A549 (cell line): ENCODE results near the gene HPGDS. TPM values are rescaled to one million over a fixed set of nuclear protein-coding genes. Genes with fewer than 3 reads are reported as not detected.

ENCODE experiments used
- ATAC-seq, 2 experiments: fragments of 200-7000 bp in 1 of 2; fragments of >200 bp in 1 of 2; cut with Nextera tagmentation in 1 of 2; cut with Tn5 transposase in 1 of 2; 3 replicates each; pipeline versions ENCODE4 v1.8.0 to v1.9.1; 2018 to 2020; ENCODE audit warnings: mild to moderate bottlenecking in 1 of 2, moderate library complexity in 1 of 2
- CTCF ChIA-PET: fragments of 300-600 bp; sonication (Branson Sonifier 250); formaldehyde crosslinking; extraction: SDS; loops from one replicate; lab custom pipeline; 2021; ENCODE audit warnings: antibody characterized with exemption, inconsistent platforms; lab: Yijun Ruan, JAX
- POLR2A ChIA-PET: fragments of 350-600 bp; formaldehyde crosslinking; extraction: SDS; loops from one replicate; lab custom pipeline; 2021; ENCODE audit warnings: antibody characterized with exemption, inconsistent platforms; lab: Yijun Ruan, JAX
- DNase-seq, 2 experiments: peaks; one replicate each; pipeline versions ENCODE4 v3.0.0 to v3.0.0-alpha.2; 2011 to 2016; ENCODE audit warnings: low read depth in 1 of 2, low spot score in 1 of 2
- FAIRE-seq: peaks from 2 replicates; lab custom pipeline; 2011; peaks lifted over from hg19 to GRCh38; lab: Jason Lieb, UNC
- H3K27ac ChIP-seq, 2 experiments: fragments of >200 bp; sonication (Bioruptor Twin); formaldehyde crosslinking; 3 replicates each; pipeline ENCODE4 v1.5.1; 2016 to 2017
- H3K4me1 ChIP-seq: fragments of >200 bp; sonication (Bioruptor Twin); formaldehyde crosslinking; 3 replicates; pipeline ENCODE4 v1.6.1; 2016
- H3K4me2 ChIP-seq: fragments of >200 bp; sonication (Bioruptor Twin); formaldehyde crosslinking; 3 replicates; pipeline ENCODE4 v1.6.1; 2016
- H3K4me3 ChIP-seq: fragments of >200 bp; sonication (Bioruptor Twin); formaldehyde crosslinking; 3 replicates; pipeline ENCODE4 v1.5.1; 2016
- H3K9me3 ChIP-seq: fragments of >200 bp; sonication (Bioruptor Twin); formaldehyde crosslinking; 3 replicates; pipeline ENCODE4 v1.6.1; 2016
- CBX8 ChIP-seq: fragments of 200-600 bp; sonication (generic); IDR thresholded peaks from 2 replicates; pipeline ENCODE4 v1.6.1; 2016
- CEBPB ChIP-seq, 2 experiments: fragments of >200 bp in 1 of 2; sonication (Bioruptor Twin) in 1 of 2; formaldehyde crosslinking in 1 of 2; IDR thresholded peaks; 2 replicates each; pipeline ENCODE4 v1.6.1; 2012 to 2016
- CHD2 ChIP-seq: fragments of 150-350 bp; IDR thresholded peaks from 2 replicates; pipeline ENCODE4 v1.6.1; 2014; ENCODE audit warnings: low read length; ENCODE audit not compliant: partially characterized antibody
- CHD4 ChIP-seq: fragments of 200-600 bp; sonication (generic); IDR thresholded peaks from 2 replicates; pipeline ENCODE4 v1.6.1; 2016; ENCODE audit warnings: antibody characterized with exemption, mild to moderate bottlenecking, borderline replicate concordance
- EHF ChIP-seq: fragments of 250-450 bp; sonication (Bioruptor Pico); IDR thresholded peaks from 2 replicates; pipeline ENCODE4 v1.5.0; 2020; ENCODE audit warnings: mild to moderate bottlenecking
- ESRRA ChIP-seq: fragments of 150-350 bp; IDR thresholded peaks from 2 replicates; pipeline ENCODE4 v1.6.1; 2014; ENCODE audit warnings: mild to moderate bottlenecking, low read length, borderline replicate concordance
- FOSL2 ChIP-seq, 2 experiments: fragments of 450-650 bp in 1 of 2; fragments of >200 bp in 1 of 2; sonication (Bioruptor Twin) in 1 of 2; formaldehyde crosslinking; IDR thresholded peaks; 2 replicates each; pipeline versions ENCODE4 v1.5.0 to v1.6.1; 2016 to 2020; ENCODE audit warnings: mild to moderate bottlenecking in 1 of 2, moderate library complexity in 1 of 2
- HOXA7 ChIP-seq: fragments of 250-450 bp; sonication (Bioruptor Pico); IDR thresholded peaks from 2 replicates; pipeline ENCODE4 v1.5.0; 2020; ENCODE audit warnings: mild to moderate bottlenecking, moderate library complexity
- HOXB13 ChIP-seq: fragments of 250-450 bp; sonication (Bioruptor Pico); IDR thresholded peaks from 2 replicates; pipeline ENCODE4 v1.5.0; 2020; ENCODE audit warnings: low read depth, mild to moderate bottlenecking, moderate library complexity
- HOXB5 ChIP-seq: fragments of 250-450 bp; sonication (Bioruptor Pico); IDR thresholded peaks from 2 replicates; pipeline ENCODE4 v1.5.0; 2020; ENCODE audit warnings: mild to moderate bottlenecking, moderate library complexity
- JUNB ChIP-seq: fragments of >200 bp; sonication (Bioruptor Twin); formaldehyde crosslinking; IDR thresholded peaks from 2 replicates; pipeline ENCODE4 v1.6.1; 2016
- MAZ ChIP-seq: fragments of 150-350 bp; IDR thresholded peaks from 2 replicates; pipeline ENCODE4 v1.6.1; 2014; ENCODE audit warnings: antibody characterized with exemption, low read depth, low read length, borderline replicate concordance
- MYC ChIP-seq: IDR thresholded peaks from 2 replicates; pipeline ENCODE4 v1.6.1; 2012; ENCODE audit warnings: mild to moderate bottlenecking, inconsistent platforms, low read length, improper control_type of control experiment, borderline replicate concordance
- NPAS2 ChIP-seq: fragments of 250-450 bp; sonication (Bioruptor Pico); IDR thresholded peaks from 2 replicates; pipeline ENCODE4 v1.8.0; 2022; ENCODE audit warnings: mild to moderate bottlenecking, moderate library complexity, borderline replicate concordance
- RAD21 ChIP-seq, 2 experiments: fragments of >200 bp in 1 of 2; sonication (Bioruptor Twin) in 1 of 2; formaldehyde crosslinking in 1 of 2; IDR thresholded peaks in 1 of 2; conservative IDR thresholded peaks in 1 of 2; 2 replicates in 1 of 2; 3 replicates in 1 of 2; pipeline ENCODE4 v1.6.1; 2012 to 2018; ENCODE audit warnings: inconsistent platforms in 1 of 2
- RFX5 ChIP-seq: fragments of 450-650 bp; IDR thresholded peaks from 2 replicates; pipeline ENCODE4 v1.7.1; 2014; ENCODE audit warnings: antibody characterized with exemption, mild to moderate bottlenecking, moderate library complexity
- TFCP2L1 ChIP-seq: fragments of 250-450 bp; sonication (Bioruptor Pico); IDR thresholded peaks from 2 replicates; pipeline ENCODE4 v1.5.0; 2021; ENCODE audit warnings: mild to moderate bottlenecking
- TP53 ChIP-seq: fragments of 250-450 bp; sonication (Bioruptor Pico); IDR thresholded peaks from 2 replicates; pipeline ENCODE4 v1.5.0; 2021; ENCODE audit warnings: mild to moderate bottlenecking, moderate library complexity
- WGBS: methylation state at CpG from one replicate; pipeline ENCODE4 v1.1.6; 2017; ENCODE audit errors: missing lambda C conversion rate; 5-methylcytosine and 5-hydroxymethylcytosine counted together
- polyA plus RNA-seq, 4 experiments: library from polyadenylated mRNA; depleted of rRNA in 3 of 4; stranded (reverse); fragments of >200 nt; fragmentation: RNase III in 1 of 4; extraction: RNeasy Plus Mini Kit Qiagen cat#74134 plus additional on column Dnase treatment in 1 of 4; gene quantifications; 2 replicates in 3 of 4; 3 replicates in 1 of 4; pipeline ENCODE4 v1.2.3, GENCODE V29; 2011 to 2017
- TF ChIP-seq, protein P1 (sequence below): fragments of >200 bp; sonication (Bioruptor Twin); formaldehyde crosslinking; IDR thresholded peaks from 2 replicates; pipeline ENCODE4 v1.6.1; 2016
- TF ChIP-seq, protein P2 (sequence below): fragments of 200-600 bp; sonication (generic); IDR thresholded peaks from 2 replicates; pipeline ENCODE4 v1.6.1; 2016; ENCODE audit warnings: antibody characterized with exemption, mild to moderate bottlenecking, moderate library complexity
- TF ChIP-seq, protein P3 (sequence below): fragments of 450-650 bp; IDR thresholded peaks from 2 replicates; pipeline ENCODE4 v1.6.1; 2014; ENCODE audit warnings: antibody characterized with exemption
- TF ChIP-seq, protein P4 (sequence below): IDR thresholded peaks from 2 replicates; pipeline ENCODE4 v1.6.1; 2012

The HPGDS gene
- polyA plus RNA-seq, 2 of the 4 experiments (the other 2 are of a cell fraction): not detected

DNA sequence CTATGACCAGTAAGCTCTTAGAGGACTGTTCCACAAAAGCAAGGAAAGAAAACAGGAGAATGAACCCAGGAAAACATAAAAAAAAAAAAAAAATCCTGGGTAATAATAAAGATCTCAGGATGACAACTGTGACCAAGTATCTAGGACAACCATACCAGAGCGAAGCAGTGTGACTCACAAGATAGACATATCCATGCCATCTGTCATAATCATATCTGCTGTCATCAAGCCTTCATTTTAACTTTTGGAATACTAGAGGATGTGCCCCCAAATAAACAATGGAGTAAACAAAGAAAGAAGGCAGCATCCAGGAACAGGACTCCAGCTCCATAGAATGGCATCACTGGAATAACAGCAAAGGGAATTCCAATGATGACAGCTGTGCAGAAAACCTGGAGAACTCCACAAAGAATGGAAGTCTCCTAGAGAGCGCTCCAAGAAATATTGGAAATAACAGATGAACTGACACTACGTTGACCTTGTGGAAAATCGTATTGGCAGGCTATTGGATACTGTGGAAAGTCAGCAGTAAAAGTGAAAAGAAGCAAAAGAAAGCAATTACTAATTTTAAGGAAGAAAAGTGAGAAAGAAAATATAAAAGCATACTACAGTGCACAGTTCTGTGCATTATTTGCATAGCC, 35.3 kb downstream of the HPGDS start:
- ATAC-seq: no peak; a peak in 1 of 6 replicates
- Histone ChIP-seq H3K4me3 (no peak overlapping the region), H3K27ac (no peak overlapping the region), H3K4me2 (no peak overlapping the region), H3K9me3 (no peaks in the 10 kb centered on the region), H3K4me1 (peaks cover 9% of the 10 kb centered on the region; the same call in 1 of the 3 replicates)
- whole genome bisulfite sequencing: 61% methylated on average over 4 of the region's 4 CpGs
- FAIRE-seq: no peak
- DNase-seq: peak in 1 of 2 experiments; percentile 3
- CTCF ChIA-PET: interaction anchor here (1.9 to 5.0 kb wide), 2 partner anchors 82 to 314 kb away, joined by 4 to 18 read pairs; no protein-coding TSS in a partner anchor
- POLR2A ChIA-PET: no interaction called here
- no peak for TF ChIP-seq MYC
- TF ChIP-seq FOSL2 (IDR thresholded peaks at IDR 0.05): no peak
- TF ChIP-seq FOSL2 (CRISPR knock-in tag; IDR thresholded peaks at IDR 0.05): no peak
- TF ChIP-seq TFCP2L1 (CRISPR knock-in tag): no peak
- no peak for TF ChIP-seq TP53 (CRISPR knock-in tag)
- TF ChIP-seq ESRRA: no peak
- TF ChIP-seq, protein P1, sequence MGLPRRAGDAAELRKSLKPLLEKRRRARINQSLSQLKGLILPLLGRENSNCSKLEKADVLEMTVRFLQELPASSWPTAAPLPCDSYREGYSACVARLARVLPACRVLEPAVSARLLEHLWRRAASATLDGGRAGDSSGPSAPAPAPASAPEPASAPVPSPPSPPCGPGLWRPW: no peak
- no peak for TF ChIP-seq HOXB13 (CRISPR knock-in tag)
- TF ChIP-seq EHF: no peak
- no peak for TF ChIP-seq CHD4
- no peak for TF ChIP-seq HOXB5
- TF ChIP-seq, protein P2, sequence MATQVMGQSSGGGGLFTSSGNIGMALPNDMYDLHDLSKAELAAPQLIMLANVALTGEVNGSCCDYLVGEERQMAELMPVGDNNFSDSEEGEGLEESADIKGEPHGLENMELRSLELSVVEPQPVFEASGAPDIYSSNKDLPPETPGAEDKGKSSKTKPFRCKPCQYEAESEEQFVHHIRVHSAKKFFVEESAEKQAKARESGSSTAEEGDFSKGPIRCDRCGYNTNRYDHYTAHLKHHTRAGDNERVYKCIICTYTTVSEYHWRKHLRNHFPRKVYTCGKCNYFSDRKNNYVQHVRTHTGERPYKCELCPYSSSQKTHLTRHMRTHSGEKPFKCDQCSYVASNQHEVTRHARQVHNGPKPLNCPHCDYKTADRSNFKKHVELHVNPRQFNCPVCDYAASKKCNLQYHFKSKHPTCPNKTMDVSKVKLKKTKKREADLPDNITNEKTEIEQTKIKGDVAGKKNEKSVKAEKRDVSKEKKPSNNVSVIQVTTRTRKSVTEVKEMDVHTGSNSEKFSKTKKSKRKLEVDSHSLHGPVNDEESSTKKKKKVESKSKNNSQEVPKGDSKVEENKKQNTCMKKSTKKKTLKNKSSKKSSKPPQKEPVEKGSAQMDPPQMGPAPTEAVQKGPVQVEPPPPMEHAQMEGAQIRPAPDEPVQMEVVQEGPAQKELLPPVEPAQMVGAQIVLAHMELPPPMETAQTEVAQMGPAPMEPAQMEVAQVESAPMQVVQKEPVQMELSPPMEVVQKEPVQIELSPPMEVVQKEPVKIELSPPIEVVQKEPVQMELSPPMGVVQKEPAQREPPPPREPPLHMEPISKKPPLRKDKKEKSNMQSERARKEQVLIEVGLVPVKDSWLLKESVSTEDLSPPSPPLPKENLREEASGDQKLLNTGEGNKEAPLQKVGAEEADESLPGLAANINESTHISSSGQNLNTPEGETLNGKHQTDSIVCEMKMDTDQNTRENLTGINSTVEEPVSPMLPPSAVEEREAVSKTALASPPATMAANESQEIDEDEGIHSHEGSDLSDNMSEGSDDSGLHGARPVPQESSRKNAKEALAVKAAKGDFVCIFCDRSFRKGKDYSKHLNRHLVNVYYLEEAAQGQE: no peak
- TF ChIP-seq MAZ: no peak
- no peak for TF ChIP-seq RFX5
- TF ChIP-seq, protein P3, sequence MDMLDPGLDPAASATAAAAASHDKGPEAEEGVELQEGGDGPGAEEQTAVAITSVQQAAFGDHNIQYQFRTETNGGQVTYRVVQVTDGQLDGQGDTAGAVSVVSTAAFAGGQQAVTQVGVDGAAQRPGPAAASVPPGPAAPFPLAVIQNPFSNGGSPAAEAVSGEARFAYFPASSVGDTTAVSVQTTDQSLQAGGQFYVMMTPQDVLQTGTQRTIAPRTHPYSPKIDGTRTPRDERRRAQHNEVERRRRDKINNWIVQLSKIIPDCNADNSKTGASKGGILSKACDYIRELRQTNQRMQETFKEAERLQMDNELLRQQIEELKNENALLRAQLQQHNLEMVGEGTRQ: no peak
- TF ChIP-seq, protein P4, sequence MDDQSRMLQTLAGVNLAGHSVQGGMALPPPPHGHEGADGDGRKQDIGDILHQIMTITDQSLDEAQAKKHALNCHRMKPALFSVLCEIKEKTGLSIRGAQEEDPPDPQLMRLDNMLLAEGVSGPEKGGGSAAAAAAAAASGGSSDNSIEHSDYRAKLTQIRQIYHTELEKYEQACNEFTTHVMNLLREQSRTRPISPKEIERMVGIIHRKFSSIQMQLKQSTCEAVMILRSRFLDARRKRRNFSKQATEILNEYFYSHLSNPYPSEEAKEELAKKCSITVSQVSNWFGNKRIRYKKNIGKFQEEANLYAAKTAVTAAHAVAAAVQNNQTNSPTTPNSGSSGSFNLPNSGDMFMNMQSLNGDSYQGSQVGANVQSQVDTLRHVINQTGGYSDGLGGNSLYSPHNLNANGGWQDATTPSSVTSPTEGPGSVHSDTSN: no peak
- no peak for TF ChIP-seq HOXA7 (CRISPR knock-in tag)
- TF ChIP-seq CEBPB (IDR thresholded peaks at IDR 0.05): no peak
- TF ChIP-seq NPAS2 (CRISPR knock-in tag): no peak

DNA sequence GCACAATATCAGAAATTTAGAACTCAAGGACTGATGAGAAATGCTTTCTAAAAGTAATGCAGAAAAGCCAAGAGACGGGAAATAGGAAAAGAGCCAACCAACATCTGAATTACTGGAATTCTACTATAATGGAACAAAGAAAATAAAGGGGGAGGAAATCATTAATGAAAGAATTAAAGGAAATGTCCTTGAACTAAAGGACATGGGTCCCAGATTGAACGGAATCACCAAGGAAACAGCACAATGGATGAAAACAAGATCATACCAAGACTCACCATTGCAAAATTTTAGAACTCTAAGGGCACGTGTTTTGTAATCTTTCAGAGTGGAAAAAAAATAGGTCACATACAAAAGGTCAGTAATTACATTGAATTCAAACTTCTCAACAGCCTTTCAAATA, 35.9 kb downstream of the HPGDS start:
- Histone ChIP-seq H3K4me1 (peaks cover 9% of the 10 kb centered on the region; the same call in 1 of the 3 replicates), H3K4me2 (no peak overlapping the region), H3K27ac (no peak overlapping the region), H3K4me3 (no peak overlapping the region)
- 78% methylated on average over 3 of the region's 3 CpGs for WGBS
- DNase-seq: no peak
- CTCF ChIA-PET: interaction anchor here (1.9 to 5.0 kb wide), 2 partner anchors 83 to 315 kb away, joined by 4 to 18 read pairs; no protein-coding TSS in a partner anchor
- TF ChIP-seq CBX8 (no peak), TFCP2L1 (CRISPR knock-in tag) (no peak), NPAS2 (CRISPR knock-in tag) (no peak), JUNB (no peak), HOXB13 (CRISPR knock-in tag) (no peak), CHD2 (no peak), RAD21 (conservative IDR thresholded peaks at IDR 0.05 in 1 of 2, IDR thresholded peaks at IDR 0.05 in 1 of 2) (no peak)
- TF ChIP-seq, protein P3: no peak
- TF ChIP-seq, all 56 proteins: peak for 0
- POLR2A ChIA-PET: no interaction called here
- FAIRE-seq (no peak), ATAC-seq (no peak)
- H3K9me3 ChIP-seq: no peaks in the 10 kb centered on the region
